Eye (tissue), 1 donor: Measurements from ENCODE around the gene MAD1L1.
A peak's percentile ranks its signal among the peaks of the same experiment; 100 is the strongest.

Source experiments
- DNase-seq: peaks from one replicate; pipeline ENCODE4 v3.0.0-alpha.2; 2015

Gene MAD1L1

GRCh38 chr7:2112261-2113198 is 120.2 kb downstream of the MAD1L1 start:
- no peak for DNase-seq

- no peak for DNase-seq
These were observed 121.2 kb downstream of the MAD1L1 start for GRCh38 chr7:2111568-2111967.

GRCh38 chr7:2110610-2111396 is 121.9 kb downstream of the MAD1L1 start:
- DNase-seq = no peak

GRCh38 chr7:2109936-2110609 is 122.7 kb downstream of the MAD1L1 start:
- DNase-seq = peak; percentile 69

GRCh38 chr7:2109251-2109872 is 123.4 kb downstream of the MAD1L1 start:
- no peak for DNase-seq

- no peak for DNase-seq
These were observed 124.1 kb downstream of the MAD1L1 start for GRCh38 chr7:2108501-2109250.

- DNase-seq = no peak
These were observed 124.7 kb downstream of the MAD1L1 start for GRCh38 chr7:2108071-2108455.

- DNase-seq = no peak
These were observed 125.2 kb downstream of the MAD1L1 start for GRCh38 chr7:2107386-2108070.

- DNase-seq = no peak
These were observed 125.8 kb downstream of the MAD1L1 start for GRCh38 chr7:2106924-2107323.

GRCh38 chr7:2106440-2106839 is 126.3 kb downstream of the MAD1L1 start:
- peak; percentile 55 for DNase-seq

- no peak for DNase-seq
These were observed 126.8 kb downstream of the MAD1L1 start for GRCh38 chr7:2105917-2106316.

GRCh38 chr7:2105280-2105679 is 127.5 kb downstream of the MAD1L1 start:
- DNase-seq = no peak

- peak; percentile 53 for DNase-seq
These were observed 128.0 kb downstream of the MAD1L1 start for GRCh38 chr7:2104716-2105115.

- peak; percentile 94 for DNase-seq
These were observed 128.5 kb downstream of the MAD1L1 start for GRCh38 chr7:2104107-2104710.

GRCh38 chr7:2103071-2103898 is 129.5 kb downstream of the MAD1L1 start:
- no peak for DNase-seq

- DNase-seq = no peak
These were observed 130.4 kb downstream of the MAD1L1 start for GRCh38 chr7:2102375-2102723.

GRCh38 chr7:2101630-2102374 is 130.9 kb downstream of the MAD1L1 start:
- DNase-seq = no peak

GRCh38 chr7:2100278-2101208 is 132.2 kb downstream of the MAD1L1 start:
- DNase-seq = peak; percentile 53
